ENCODE measurements around the gene KCTD21.

The KCTD21 gene

DNA sequence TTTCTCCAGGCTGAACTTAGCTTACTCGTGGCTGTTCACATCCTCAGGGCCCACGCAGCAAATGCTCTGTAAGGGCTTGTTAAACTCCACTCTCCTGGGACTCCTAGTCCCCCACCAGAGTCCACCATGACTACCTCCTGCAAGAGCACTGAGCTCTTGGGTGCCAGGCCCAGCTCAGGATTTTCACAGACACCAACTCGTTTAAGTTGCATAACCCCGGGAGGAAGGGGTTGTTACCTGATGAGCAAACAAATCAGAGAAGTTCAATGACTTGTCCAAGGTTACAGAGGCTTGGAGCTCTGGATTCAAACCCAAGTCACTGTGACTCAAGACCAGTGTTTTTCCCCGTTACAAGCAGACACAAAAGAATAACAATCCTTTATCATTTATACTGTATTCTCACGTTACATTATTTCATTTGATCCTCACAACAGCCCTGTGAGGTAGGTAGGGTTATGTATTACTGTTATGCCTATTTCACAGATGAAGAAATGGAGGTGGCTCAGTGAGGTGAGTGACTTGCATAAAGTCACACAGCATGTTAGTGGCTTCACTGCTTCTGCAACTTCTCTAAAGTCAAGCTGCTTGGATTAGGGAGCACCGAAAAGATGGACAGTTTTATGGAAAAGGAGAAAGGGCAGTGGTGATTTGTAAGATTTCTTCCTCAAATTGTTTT is 17.4 kb downstream of the KCTD21 start:
- no peak for DNase-seq

DNA sequence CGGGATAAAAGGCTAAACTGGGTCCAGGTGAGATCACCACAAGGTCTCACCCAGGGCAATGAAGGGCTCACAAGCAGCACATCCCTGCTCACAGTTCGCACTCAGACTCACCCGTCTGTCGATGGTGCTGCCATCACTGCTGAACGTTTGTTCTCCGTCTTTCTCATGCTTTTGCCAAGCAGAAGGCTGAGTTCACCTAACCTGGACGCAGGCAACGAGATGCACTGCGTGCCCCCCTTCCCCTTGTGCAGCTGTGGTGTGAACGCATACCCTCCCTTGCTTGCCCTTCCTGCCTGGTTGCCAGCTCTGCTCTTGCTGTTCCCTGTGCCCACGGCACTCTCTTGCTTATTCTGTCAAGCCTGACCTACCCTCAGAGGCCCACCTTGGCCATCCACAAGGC is 18.0 kb downstream of the KCTD21 start:
- no peak for DNase-seq

DNA sequence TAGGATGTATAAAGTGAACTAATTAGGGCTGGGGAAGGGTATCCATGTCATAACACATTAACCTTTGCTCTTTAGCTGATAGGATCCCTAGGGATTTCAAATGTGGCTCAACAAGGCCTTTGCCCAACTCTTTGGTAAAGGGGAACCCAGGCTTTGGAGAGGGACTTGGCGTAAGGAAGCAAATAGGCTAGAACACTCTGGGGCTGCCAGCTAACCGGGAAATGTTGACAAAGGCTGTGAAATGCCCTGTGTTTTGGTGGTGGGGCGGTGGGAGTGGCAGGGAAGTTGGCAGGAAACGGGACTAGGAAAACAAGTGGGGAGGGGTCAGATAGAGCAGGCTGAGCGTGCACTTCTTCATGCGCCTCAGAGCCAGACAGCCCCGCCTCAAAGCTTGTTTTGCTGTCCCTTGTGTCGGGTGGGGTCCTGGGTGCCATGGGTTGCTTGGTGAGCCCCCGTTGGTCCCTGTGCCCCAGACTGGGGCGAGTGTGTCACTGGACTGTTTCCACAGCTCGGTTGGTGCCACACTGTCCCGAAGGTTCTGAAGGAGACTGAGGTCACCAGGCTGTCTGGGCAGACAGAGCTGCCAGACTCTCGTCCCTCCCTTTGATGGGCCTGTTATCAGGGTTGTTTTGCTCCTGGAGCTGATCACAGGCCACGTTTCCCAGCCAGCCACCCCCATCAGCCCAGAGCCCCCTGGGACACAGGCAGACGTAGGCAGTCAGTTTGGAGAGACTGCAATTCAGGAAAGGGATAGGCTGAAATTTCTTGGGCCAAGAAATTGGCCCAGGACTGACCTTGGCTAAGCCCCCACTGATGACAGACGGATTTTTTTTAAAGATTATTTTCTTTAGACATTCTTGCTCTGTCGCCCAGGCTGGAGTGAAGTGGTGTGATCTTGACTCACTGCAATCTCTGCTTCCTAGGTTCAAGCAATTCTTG is 19.6 kb downstream of the KCTD21 start:
- no peak for DNase-seq

DNA sequence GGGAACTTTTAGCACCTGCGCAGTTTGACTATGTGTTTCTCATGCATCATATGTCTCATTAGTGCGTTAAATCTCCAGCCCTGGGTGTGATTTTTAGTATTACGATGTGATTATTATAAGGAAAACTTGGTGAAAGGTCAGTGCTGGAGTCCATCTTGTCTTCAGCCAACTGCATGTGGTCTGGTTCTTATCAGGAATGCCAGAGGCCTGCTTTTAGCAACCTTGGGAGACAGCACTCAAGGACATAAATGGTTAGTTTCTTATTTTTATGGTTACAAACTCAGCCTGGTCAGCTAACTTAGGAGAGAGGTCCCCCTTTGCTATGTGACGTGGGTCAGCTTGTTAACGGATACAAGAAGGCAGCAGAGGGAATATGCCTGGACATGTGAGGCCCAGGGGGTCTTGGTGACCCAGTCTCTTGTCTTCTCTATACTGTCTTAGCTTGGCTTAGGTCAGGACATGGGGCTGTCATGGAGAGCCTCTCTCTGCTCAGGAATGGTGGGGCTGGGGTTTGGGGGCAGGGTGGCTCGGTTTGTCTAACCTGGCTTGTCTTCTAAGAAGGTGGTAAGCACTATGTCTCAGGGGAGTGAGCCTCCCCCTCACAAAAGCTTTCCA is 21.5 kb downstream of the KCTD21 start:
- DNase-seq, result no peak

DNA sequence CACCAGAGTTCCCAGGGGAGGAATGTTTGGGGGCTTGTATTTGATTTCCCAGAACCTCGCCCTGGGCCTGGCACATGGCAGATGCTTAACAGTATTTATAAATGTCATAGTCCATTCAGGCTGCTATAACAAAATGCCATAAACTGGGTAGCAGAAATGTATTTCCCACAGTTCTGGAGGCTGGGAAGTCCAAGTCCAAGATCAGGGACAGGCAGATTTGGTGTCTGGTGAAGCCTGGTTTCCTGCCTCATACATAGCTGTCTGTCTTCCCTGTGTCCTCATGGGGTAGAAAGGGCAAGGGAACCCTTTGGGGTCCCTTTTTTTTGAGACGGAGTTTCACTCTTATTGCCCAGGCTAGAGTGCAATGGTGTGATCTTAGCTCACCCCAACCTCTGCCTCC is 24.0 kb downstream of the KCTD21 start:
- no peak for DNase-seq

DNA sequence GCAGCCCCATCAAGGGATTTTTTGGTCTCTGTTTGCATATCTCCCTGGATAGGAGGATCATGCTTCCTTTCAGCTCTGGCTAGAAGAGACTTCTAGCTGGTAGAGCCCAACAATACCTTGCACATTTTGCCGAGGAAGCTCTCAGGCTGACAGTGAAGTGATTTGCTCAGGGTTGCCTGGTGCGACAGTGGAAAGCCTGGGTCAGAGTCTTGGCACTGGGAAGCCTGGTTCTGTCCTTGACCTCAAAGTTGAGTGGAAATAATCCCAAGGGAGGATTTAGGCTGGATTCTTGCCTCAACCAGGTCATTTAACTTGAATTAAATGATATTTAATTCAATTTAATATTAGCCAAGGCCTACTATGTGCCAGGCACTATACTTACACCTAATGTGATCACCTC is 24.6 kb downstream of the KCTD21 start:
- no peak for DNase-seq

DNA sequence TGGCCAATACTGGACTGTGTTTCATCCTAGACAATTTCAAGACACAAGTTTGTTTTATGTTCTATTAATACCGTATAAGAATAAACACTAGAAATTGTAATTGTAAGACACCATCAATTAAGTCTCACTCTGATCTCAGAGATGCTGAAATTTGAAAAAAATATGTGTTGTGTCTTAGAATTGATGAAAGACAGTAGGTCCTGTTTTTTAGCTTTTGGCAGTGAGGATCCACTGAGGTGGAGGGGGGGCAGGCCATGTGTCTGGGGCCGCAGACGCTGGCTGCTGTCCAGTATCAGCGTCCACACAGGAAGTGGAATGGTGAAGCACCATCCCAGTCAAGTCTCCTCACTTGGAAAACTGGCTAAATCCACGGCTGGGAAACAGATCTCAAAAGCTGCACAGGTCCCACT is 26.5 kb downstream of the KCTD21 start:
- DNase-seq, result no peak

DNA sequence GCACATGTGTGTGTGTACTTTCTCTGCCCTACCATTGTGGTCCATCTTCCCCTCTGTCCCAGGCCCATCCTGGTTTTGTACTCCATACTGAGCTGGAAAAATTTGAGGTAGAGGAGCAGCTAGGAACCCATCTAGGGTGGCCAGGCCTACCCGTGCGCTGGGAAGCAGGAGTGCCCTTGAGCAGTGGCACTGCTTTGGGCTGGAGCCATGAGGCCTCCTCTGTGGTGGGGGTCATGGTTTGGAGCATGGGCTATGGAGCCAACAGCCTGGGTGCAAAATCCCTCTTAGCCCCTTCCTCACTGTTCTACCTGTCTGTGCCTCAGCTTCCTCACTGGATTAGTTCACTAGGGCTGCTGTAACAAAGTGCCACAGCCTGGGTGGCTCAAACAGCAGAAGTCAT is 27.1 kb downstream of the KCTD21 start:
- no peak for DNase-seq

DNA sequence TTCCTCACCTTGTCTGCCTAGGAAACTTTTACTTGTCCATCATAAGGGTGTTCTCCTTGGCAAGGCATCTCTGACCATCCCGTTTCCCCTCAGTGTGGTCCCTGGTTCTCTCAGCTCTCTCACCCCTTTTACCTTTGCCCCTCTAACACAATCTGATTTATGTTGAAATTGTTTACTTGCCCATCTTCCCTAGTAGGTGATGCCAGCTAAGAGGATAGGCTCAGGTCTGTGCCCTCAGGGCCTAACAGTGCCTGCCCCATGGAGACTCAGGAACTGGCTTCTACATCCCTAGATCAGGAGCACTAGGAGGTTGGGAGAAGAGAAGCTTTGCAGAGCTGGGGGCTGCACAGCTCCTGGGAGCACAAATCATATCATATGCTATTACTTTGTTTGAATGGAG is 27.9 kb downstream of the KCTD21 start:
- DNase-seq, result no peak

DNA sequence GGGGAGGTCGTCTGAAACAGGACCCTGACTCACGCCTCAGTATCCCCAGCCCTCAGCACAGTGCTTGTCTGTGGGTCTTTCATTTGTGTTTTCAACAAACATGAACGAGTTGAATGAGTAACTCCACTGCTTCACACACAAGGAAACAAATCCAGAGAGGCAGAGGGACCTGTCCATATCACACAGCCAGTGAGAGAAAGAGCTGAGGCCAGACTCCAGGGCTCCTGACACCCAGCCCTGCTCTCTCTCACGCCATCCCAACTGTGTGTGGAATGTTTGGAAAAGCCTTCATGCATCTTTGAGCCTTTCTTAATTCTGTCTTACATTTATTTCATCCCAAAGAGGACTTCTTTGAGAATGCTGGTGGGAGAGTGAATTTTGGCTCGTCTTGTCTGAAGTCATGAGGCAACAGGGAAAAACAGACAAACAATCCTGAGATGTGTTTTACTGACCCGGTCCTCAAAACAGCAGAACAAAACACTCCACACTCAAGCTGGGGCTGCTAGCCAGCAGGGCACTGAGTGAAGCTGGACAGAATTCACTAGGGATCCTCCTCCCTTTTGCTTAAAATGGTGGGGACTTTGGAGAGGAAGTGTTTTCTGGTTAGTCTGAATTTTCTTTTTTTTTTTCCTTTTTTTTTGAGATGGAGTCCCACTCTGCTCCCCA is 29.3 kb downstream of the KCTD21 start:
- DNase-seq, result no peak

DNA sequence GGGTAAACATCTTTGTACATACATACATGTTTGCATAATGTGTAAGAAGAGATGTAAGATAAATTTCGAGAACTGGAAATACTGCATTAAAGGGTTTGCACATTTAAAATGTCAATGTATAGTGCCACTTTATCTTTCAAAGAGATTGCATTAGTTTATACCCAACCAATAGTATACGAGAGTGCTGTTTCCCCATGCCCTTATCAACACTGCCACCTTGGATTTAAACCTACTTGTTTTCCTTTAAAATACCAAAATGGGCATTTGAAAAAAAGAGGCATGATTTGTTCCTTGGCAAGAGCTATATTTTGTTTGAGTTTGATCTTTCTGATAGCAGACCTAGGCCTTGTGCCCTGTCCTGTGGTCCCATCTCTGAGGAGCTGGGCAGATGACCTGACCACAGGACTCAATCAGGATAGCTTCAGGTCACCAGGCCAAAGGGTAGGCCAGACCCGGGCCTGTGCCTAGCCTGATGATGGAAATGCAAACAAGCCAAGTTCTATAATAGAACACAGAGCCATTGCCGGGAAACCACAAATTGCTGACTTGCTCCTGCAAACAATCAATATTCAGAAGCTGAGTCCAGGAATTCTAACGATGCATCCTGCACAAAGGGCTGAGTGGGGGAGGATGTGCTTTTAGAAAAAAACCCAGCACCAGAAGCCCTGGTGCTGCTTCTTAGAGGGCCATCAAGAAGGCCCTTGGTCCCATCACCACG is 32.1 kb downstream of the KCTD21 start:
- no peak for DNase-seq

DNA sequence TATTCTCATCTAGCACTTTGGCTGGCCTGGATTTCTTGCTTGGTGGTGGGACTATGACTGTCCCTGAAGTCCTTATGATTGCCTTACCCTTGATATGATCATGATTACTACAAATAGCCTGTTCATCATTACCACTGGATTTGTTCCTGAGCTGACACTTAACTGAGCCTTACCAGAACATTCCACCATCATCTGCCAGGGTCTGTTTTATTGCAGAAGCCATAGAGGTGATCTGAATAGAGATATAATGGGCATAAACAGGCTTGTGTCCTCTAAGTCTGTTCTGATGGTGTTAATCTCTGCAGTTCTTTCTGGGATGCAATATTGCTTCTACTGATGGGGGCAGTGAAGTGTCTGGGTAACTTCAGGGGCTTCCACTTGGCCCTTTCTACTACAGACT is 36.6 kb downstream of the KCTD21 start:
- DNase-seq, result no peak

DNA sequence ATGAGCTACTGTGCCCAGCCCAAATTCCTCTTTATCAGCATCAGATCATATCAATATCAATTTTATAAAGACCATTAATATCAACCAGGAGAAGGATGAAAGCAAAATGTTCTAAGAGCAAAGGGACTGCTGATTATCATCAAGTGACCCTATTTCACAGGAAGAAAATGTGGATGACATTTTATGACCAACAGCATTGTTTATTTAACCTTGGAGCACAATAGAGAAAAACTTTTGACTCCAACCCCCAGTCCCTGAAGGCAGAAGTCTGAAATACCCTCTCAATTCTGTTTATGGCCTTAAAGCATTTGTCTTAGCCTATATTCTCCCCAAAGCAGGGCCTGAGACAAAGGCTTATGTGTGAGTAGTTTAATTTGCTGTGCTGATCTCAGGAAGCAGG is 37.7 kb downstream of the KCTD21 start:
- DNase-seq, result no peak

DNA sequence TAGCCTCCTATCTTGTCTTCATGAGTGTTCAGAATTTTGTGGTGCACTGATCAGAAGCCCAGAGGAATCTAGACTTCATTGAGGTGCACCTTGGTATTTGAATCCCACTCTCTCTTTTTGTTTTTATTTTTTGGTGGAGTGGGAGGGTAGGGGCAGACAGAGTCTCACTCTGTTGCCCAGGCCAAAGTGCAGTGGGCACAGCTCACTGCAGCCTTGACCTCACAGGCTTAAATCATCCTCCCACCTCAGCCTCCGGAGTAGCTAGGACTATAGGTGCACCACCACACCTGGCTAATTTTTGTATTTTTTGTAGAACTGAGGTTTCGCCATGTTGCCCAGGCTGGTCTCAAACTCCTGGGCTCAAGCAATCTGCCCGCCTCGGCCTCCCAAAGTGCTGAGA is 38.1 kb downstream of the KCTD21 start:
- no peak for DNase-seq

DNA sequence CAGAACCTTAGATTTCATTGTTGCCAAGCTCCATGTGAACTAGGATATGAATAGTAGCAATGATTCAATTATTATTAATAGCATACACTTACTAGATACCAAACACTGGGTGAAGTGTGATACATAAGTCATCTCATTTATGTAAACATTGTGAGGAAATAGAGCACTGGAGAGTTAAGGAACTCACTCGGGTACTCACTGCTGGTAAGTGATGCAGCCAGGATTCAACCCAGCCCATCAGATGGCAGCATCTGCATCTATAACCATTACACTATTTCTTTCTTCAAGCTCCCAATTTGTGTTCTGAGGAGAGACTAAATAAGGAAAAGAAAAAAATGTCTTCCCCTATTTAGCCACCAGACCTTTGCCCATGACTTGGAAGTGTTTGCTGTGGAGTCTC is 38.8 kb downstream of the KCTD21 start:
- no peak for DNase-seq

DNA sequence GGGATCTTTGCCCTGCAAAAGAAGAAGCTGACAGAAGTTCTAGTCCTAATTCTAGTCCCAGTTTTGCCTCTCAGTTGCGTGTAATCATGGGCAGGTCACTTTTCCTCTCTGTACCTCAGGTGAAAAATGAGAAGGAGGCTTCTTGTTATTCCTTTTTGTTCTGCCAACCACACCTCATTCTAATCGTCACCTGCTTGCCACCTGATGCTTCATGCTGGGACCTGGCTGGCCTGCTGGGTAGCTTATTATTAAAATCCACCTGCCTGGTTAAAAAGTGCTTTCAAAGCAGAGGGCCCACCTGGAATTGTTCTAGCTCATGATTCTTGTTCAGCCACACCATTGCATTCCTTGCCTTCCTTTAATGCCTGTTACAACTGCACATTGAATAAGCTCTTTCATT is 40.6 kb downstream of the KCTD21 start:
- DNase-seq, result no peak

DNA sequence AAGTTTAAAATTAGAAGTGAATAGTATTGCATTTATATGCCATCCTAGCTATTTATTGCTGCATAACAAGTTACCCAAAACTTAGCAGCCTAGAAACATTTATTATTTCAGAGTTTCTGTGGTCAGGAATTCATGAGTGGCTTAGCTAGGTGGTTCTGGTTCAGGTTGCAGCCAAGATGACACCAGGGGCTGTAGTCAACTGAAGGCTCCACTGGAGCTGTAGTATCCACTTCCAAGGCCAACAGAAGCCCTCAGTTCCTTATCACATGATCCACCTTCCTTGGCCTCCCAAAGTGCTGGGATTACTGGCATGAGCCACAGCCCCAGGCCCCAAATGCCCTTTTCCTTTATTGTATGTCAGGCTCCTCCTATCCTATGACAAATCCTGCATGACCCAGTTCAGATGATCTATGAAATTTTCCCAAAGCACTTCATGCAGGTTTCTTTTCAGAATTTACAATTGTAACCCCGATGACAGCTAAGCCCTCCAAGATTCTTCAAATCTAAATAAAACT is 42.9 kb downstream of the KCTD21 start:
- DNase-seq, result no peak

DNA sequence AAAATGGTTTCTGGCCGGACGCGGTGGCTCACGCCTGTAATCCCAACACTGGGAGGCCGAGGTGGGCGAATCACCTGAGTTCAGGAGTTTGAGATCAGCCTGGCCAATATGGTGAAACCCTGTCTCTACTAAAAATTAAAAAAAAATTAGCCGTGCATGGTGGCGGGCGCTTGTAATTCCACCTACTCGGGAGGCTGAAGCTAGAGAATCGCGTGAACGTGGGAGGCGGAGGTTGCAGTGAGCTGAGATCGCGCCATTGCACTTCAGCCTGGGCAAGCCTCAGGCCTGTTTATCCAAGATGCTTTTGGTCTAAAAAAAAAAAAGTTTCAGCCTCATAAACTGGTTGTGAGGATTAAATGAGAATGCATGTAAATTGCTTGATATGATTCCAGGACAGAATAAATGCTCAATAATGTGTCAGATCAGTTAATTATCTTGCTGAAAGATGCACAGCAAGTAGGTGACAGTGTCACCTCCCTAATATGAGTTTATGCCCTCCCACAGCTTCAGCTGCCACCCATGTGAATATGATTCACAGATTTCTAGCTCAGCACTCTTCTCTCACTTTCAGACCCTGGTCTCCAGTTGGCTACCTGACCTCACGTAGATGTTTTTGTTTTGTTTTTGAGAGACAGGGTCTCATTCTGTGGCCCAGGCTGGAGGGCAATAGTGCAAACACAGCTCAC is 47.9 kb downstream of the KCTD21 start:
- DNase-seq, result no peak

DNA sequence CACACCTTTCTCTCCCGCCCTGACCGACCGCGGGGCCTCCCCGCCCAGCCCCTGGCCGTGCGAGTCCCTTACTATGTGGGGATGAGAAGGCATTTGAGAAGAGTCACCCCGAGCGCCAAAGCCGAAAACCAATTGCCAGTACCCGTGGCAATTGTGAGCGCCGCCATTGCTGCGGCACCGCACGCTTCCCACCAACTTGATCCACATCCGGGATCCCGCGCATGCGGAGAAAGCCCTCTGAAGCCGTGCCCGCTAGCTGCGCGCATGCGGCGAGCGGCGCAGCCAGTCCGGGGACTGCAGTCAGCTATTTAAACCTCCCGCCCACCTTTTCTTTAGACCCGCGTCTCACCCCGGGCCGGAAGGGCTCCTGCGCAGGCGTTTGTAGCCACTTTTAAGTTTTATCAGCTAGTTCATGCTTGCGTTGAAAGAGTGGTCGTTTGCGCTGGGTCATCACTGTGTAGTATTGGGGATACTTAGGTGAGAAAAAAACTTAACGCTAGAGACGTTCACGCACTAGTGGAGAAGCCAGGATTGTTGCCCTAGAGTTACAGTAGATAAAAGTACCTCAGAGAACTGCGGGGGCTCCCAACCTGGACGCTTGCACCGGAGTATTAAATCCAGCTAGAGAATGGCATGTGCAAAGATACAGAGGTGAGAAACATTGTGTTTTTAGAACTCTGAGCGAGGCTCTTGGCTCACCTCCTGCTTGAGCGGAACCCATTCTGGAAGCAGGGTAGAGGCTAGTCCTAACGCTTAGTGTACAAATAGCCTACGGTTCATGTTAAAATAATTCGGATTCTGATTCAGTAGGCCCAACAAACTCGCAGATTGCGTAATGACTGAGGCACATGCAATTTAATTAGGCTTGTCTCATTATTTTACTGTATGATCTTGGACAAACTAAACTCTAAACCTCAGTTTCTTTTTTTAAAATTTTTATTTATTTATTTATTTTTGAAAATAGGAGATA is 48.7 kb downstream of the KCTD21 start, which contains the start of gene ALG8:
Gene ALG8 (minus strand): TSS at position 205 of the 970 bp plus-strand sequence. CDS start 38 bp downstream, at position 167.
- DNase-seq, result peak; percentile 94

DNA sequence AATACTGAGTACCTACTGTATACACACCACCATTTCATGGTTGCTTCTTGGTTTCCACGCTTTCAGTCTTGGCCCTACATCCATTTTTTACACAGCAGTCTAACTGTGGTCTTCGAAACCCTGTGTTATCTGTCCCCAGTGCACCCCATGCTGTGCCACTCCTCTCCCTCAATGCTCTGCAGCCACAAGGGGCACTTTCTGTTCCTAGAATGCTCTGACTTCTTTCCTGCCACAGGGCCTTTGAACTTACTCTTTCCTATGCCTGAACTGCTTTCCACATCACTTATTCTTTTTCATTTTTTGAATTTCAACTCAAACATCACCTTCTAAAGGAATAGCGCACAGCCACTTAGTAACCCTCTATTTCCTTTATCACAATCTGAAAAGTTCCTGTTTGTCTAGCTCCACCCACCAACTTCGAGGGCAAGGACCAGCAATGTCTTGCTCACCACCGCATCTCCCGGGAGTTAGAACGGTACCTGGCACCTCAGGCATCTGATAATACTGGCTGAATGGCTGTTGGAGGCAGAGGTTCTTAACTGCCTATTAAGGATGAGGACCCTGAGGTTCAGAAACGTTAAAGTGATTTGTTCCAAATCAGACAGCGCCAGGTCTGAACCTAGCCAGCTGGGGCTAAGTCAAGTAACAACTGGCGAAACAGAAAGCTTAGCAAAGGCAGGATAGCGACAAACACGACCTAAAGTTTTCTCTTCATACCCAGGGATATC is 49.6 kb downstream of the KCTD21 start:
- DNase-seq, result no peak

Measured in effector CD8-positive, alpha-beta T cell (primary cell).